ENCODE results near the gene WDTC1.
"Not testable (repeated sequence)": the region's sequence is repeated elsewhere in the genome, so short reads cannot be mapped to it uniquely, and the experiment has no call there.

GRCh38 chr1:27289125-27289524 lies 54.7 kb downstream of the WDTC1 start:
- not testable (repeated sequence) for TF ChIP-seq CBFB (CRISPR knock-in tag; IDR thresholded peaks at IDR 0.05; ENCODE audit: low read depth); CTCF (IDR thresholded peaks at IDR 0.05); TEAD4 (CRISPR knock-in tag; IDR thresholded peaks at IDR 0.05); ZBTB21 (CRISPR knock-in tag; IDR thresholded peaks at IDR 0.05; ENCODE audit: borderline replicate concordance); FOXP4 (CRISPR knock-in tag; IDR thresholded peaks at IDR 0.05); CREB1 (CRISPR knock-in tag; IDR thresholded peaks at IDR 0.05); MAX (CRISPR knock-in tag; IDR thresholded peaks at IDR 0.05); SP1 (CRISPR knock-in tag; conservative IDR thresholded peaks at IDR 0.05); ZNF121 (CRISPR knock-in tag; IDR thresholded peaks at IDR 0.05); USF2 (CRISPR knock-in tag; IDR thresholded peaks at IDR 0.05); E2F4 (CRISPR knock-in tag; IDR thresholded peaks at IDR 0.05; ENCODE audit: borderline replicate concordance, low read depth); ZSCAN18 (CRISPR knock-in tag; IDR thresholded peaks at IDR 0.05); ZBTB43 (CRISPR knock-in tag; IDR thresholded peaks at IDR 0.05)
